Occipital lobe (tissue), 2 donors: ENCODE results near the gene HDAC4. TPM values are rescaled to one million over a fixed set of nuclear protein-coding genes. Genes with fewer than 3 reads are reported as not detected.

Source experiments
- DNase-seq: peaks from one replicate; lab custom pipeline; 2025; lab: John Stamatoyannopoulos, UW
- total RNA-seq: library from RNA; depleted of rRNA; stranded (reverse); fragments of >200 nt; gene quantifications from one replicate; pipeline ENCODE4 v1.2.3, GENCODE V29; 2014

The HDAC4 gene
- total RNA-seq, 1 donor from 2014 or later = 30.9 TPM

DNA sequence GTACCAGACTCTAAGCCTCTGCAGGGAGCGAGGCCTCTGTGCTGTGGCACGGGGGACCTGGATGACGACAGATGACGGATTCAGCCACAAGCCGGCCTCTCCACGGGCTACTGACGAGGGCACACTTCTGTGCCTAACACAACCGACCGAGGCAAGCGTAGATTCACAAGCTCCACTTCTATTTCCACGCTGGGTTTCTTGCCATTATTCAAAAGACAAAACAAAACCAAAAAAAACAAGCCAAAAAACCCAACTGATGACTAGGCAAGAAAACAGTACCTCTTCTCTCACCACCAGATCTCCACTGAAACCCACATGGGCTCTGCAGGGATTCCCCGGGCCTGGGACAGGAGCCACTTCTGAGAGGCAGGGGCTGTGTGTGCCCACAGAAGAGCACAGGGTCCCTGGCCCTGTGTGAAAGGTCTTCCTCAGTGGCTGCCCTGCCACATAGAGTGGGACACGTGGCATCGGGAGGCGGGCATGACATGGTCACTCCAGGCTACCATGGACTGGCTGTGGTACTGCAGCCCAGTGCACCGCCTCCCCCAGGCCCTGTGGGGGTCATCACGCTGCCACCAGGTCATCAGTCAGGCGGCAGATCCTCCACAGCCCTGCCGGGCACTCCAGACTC is 254.7 kb downstream of the HDAC4 start:
- DNase-seq = no peak

DNA sequence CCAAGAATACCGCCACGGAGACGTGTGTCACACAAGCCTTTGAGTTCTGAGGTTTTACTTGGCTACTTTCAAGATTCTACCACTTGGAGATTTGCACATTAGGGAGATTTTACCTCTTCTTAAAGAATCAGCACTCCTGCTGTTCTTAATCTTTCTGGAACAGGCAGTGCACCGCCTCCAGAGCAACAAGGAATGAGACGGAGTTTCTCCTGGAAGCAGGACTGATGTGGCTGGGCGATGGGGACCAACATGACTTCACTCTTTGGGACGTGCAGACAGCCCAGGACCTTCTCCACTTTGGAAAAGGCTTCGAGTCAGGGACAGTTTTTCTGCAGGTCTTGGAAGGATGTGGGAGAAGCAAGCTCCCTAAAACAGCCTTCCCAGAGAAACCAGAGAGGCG is 255.2 kb downstream of the HDAC4 start:
- DNase-seq = no peak

GRCh38 chr2:239145106-239145505 is 255.7 kb downstream of the HDAC4 start:
- no peak for DNase-seq

DNA sequence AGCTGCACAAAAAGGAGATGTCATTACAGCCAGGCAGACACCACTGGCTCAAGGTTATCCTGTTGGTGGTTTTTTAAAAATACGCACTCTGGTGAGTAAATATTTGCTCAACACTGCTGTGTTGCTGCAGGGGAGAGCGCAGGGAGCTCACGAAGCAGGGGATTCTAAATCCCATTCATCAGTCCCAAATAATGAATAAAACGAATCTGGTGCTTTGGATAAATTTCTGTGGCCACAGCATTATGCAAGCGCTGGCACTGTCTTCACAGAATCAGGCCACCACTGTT is 256.2 kb downstream of the HDAC4 start:
- DNase-seq = no peak

- DNase-seq = no peak
Observed at GRCh38 chr2:239143858-239144712, 256.7 kb downstream of the HDAC4 start.

- no peak for DNase-seq
Observed at GRCh38 chr2:239142806-239143205, 258.0 kb downstream of the HDAC4 start.

DNA sequence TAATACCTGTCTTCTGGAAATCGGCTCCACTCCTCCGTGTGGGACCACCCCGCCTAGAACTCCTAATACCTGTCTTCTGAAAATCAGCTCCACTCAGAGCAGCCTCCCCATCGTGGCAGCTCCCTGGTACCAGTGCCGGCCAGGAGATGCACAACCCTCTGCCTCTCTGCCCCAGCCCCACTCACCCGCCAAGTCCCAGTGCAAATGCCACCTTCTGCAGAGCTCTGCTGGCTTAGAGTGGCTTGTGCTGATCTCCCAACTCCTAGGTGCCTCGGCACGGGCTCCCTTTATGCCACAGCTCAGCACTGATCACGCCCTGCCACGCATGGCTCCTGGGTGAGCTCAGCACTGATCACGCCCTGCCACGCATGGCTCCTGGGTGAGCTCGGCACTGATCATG is 258.5 kb downstream of the HDAC4 start:
- DNase-seq = no peak

GRCh38 chr2:239141021-239141760 is 259.6 kb downstream of the HDAC4 start:
- DNase-seq = no peak

- no peak for DNase-seq
Observed at GRCh38 chr2:239140346-239141020, 260.3 kb downstream of the HDAC4 start.

- DNase-seq = no peak
Observed at GRCh38 chr2:239139566-239139965, 261.3 kb downstream of the HDAC4 start.

- DNase-seq = no peak
Observed at GRCh38 chr2:239139101-239139500, 261.7 kb downstream of the HDAC4 start.

DNA sequence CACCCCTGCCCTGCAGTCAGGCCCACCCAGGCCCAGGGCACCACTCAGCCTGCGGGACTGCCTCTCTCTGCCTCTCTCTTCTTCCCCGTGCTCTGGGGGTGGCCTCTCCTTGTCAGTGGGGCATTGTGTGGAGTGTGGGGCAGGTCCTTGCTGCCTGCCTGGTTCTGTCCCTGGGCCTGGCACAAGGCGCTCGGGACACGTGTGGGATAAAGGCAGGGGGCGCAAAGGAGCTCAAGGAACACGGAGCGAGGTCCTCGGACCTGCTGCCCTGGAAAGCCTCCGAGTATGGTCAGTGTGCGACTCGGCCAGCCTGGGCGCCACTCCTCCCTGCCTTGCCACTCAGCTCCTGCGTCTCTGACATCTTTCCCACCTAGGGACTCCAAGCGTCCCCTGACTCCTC is 262.2 kb downstream of the HDAC4 start:
- no peak for DNase-seq

DNA sequence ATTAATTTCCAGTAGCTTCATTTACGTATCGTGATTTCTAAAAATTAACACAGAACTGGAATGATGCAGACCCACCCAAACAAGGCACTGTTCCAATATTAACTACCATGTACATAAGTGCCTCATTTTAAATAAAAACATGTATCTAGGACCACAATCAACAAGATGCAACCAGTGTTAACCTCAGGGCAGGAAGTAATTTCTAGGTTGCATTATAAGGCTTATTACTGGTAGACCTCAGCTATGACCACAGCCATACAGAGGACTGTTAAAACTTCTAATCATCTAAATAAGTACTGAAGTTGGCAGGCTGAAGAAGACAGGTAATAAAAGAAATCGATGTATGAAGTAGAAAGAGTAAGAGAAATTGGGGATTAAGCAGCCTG is 262.9 kb downstream of the HDAC4 start:
- no peak for DNase-seq

- no peak for DNase-seq
Observed at GRCh38 chr2:239137165-239137897, 263.5 kb downstream of the HDAC4 start.

- DNase-seq = no peak
Observed at GRCh38 chr2:239136762-239137161, 264.1 kb downstream of the HDAC4 start.

DNA sequence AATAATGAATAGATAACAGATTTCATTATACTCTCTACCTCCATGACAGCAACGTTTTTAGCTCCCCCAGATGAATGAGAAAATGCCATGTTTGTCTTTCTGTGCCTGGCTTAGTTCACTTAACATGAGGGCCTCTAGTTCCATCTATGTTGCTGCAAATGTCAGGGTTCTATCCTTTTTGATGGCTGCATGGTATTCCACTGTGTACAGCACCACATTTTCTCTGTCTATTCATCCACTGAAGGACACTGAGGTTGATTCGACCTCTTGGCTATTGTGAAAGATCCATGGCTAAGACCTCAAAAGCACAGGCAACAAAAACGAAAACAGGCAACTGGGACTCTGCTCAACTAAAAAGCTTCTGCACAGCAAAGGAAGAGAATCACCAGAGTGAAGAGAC is 264.6 kb downstream of the HDAC4 start:
- no peak for DNase-seq

DNA sequence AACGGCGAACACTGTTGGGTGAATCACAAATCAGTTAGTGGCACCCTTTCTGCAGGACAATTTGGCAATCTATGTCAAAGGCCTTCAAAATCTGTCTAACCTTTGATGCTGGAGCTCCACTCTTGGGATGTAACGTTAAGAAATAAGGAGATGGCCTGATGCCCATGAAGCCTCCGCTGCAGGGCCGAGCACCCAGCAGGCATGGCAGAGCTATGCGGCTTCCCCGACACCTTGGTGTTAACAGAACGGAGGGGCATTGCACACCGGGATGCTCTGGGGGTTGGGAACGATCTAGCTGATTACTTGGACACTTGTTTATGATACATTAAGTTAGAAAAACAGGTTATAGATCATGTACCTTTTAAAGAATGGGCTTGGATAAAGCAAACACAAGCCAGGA is 265.3 kb downstream of the HDAC4 start:
- no peak for DNase-seq

DNA sequence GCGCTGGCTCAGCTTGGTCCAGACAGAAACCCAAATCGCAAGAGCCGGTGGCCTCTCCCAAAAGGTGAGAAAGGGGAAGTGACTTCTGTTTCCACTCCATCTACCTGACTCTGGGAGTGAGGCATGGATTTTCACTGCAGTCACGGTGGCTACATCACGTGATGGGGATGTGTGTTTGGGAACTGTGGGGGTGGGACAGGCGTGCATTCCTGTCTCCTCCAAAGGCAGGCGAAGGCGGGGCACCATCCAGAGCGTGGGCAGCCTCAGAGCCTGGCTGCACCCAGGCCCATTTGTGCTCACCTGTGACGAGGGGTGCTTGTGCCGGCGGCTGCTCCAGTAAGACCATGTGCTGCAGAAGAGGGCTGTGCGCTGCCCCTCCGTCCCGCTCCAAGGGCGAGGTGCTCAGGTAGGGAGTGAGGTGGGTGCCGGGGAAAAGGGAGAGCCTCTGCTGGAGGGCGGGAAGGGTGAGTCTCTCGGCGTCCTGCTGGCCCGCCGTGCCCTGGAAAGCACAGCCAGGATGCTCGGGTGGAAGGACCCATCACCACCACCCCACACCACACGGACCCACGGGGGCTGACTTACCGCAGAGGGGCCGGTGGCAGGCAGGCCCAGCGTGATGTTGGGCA is 266.8 kb downstream of the HDAC4 start:
- no peak for DNase-seq

DNA sequence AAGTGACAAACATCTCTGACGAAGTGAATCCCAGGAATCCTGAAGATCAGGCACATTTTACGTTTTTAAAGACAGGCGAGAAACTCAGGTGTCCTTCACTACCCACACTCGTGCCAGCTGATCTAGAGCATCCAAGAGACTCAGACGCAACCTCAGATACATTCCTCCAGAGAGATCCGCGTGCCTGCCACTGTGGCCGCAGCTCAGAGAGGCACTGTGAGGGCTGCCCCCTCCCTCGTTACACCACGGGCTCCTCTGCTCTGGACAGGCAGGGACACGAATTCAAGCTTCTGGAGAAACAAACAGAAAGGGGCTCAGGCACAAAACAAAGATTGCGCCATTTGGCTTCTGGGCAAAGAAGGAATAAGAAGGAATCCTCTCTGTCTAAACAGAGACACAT is 268.0 kb downstream of the HDAC4 start:
- no peak for DNase-seq

DNA sequence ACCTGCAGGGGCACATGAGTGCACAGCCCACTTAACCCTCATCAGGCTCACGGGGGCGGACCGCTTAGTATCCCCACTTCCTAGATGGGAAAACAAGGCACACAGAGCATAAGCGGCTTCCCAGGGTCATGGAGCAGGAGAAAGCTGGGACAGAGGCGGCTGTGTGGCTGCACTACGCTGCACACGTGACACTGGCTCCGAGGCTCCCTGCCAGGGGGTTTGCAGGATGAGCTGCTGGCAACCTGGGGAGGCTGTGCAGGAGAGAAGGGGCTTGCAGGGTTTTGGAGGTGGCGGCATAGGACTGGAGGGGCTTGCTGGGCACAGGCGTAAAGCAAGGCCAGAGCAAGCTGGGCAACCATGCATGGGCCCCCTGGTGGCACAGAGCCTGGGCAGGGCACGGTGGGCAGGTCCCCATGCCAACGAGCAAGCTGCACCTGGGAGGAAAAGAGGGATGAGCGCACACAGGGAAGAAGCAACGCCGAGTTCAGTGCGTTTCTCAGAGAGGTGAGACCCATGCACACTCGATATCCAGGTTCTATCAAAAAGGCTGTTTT is 268.6 kb downstream of the HDAC4 start:
- no peak for DNase-seq

DNA sequence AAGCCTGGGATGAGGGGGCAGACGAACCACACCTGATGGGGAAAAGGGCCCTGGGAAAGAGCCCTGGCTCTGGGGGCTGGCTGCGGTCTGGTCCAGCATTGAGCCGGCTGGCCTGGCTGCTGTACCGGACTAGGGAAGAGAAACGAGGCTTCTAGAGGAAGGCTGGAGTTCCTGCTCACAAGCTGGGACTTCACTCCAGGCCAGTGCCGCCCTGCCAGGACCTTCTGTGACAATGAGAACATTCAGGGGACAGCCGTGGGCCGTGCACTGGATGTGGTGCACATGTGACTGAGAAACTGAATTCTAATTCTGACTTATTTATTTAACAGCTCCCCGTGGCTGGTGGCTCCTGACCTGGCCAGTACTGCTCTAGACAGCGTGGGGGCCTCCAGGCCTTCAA is 269.3 kb downstream of the HDAC4 start:
- DNase-seq = no peak
